Tibial nerve (tissue), 4 donors: ENCODE data around the gene NEU2. TPM values are rescaled to one million over a fixed set of nuclear protein-coding genes. Genes with fewer than 3 reads are reported as not detected.

Experiments used
- DNase-seq, 2 donors: peaks; one replicate each; pipeline ENCODE4 v3.0.0-alpha.2; 2019; ENCODE audit warnings: low spot score in 2 of 2
- H3K27ac ChIP-seq, 4 donors: fragments of 200-600 bp; sonication (generic) in 3 of 4; one replicate each; pipeline ENCODE4 v1.5.1; 2017 to 2019; ENCODE audit warnings: mild to moderate bottlenecking in 1 of 4
- H3K27me3 ChIP-seq, 2 donors: fragments of 200-600 bp; sonication (generic) in 1 of 2; one replicate each; pipeline versions ENCODE4 v1.5.1 to v1.6.0; 2017 to 2019
- H3K36me3 ChIP-seq, 3 donors: fragments of 200-600 bp; sonication (generic); one replicate each; pipeline ENCODE4 v1.5.1; 2018 to 2019
- H3K4me1 ChIP-seq, 4 donors: fragments of 200-600 bp; sonication (generic) in 3 of 4; one replicate each; pipeline ENCODE4 v1.5.1; 2017 to 2019
- H3K4me3 ChIP-seq, 4 donors: fragments of 200-600 bp; sonication (generic) in 3 of 4; one replicate each; pipeline ENCODE4 v1.5.1; 2017 to 2019; ENCODE audit warnings: mild to moderate bottlenecking in 1 of 4, moderate library complexity in 1 of 4
- H3K9me3 ChIP-seq, 4 donors: fragments of 200-600 bp; sonication (generic) in 3 of 4; one replicate each; pipeline ENCODE4 v1.5.1; 2017 to 2019
- CTCF ChIP-seq, 5 experiments: fragments of 200-600 bp in 3 of 5; fragments of 450-650 bp in 2 of 5; sonication (generic) in 3 of 5; IDR thresholded peaks; one replicate each; pipeline ENCODE4 v1.5.1; 2016 to 2019; ENCODE audit warnings: antibody characterized with exemption in 5 of 5, mild to moderate bottlenecking in 3 of 5, moderate library complexity in 2 of 5
- EP300 ChIP-seq, 2 donors: sonication (generic); formaldehyde crosslinking; IDR thresholded peaks; one replicate each; pipeline ENCODE4 v1.6.1; 2017; ENCODE audit warnings: antibody characterized with exemption in 2 of 2, mild to moderate bottlenecking in 1 of 2
- POLR2A ChIP-seq, 2 donors: fragments of 450-650 bp; IDR thresholded peaks; one replicate each; pipeline ENCODE4 v1.6.1; 2017; ENCODE audit warnings: antibody characterized with exemption in 2 of 2, mild to moderate bottlenecking in 2 of 2, moderate library complexity in 2 of 2
- WGBS, 2 donors: methylation state at CpG; one replicate each; pipeline ENCODE4 v1.1.5; 2018; 5-methylcytosine and 5-hydroxymethylcytosine counted together
- total RNA-seq, 4 donors: library from RNA; depleted of rRNA; stranded (reverse); fragments of >200 nt; gene quantifications; one replicate each; pipeline ENCODE4 v1.1.0, GENCODE V29; 2016

Gene NEU2
- total RNA-seq, 4 donors from 2014 or later, result not detected

DNA sequence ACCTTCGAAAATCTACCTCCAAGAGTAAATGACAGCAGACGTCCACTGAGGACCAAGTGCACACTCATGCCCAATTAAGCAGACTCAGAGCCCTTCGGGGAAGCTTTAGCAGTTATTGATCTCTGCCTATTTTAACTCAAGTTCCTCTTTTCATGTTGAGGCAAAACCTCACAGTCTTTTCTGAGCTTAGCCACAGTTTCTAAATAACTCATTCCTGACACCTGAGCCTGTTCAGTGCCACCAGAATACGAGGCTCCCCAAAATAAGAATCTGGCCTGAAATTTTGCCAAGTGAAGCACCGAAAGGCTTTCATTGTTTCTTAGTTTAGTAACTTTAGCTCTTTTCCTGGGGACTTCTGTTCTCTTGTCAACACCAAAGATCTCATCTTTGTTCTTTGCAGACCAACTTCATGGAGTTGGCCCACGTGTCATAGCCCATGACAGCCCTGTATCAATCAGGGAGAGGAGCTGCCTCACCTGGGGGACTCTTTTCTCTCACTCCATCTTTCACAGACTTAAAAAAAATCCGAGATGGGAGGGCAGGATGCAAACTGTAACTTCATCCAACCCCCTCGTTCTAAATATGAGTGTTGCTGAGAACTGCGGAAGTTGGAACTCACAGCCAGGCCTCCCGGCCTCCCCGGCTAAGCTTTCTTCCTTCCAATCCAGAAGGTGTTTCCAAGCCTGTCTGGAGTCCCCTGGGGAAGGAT, 49.9 kb downstream of the NEU2 start:
- Histone ChIP-seq H3K9me3 (no peaks in the 10 kb centered on the region), H3K36me3 (no peaks in the 10 kb centered on the region), H3K4me1 (peaks cover 0 to 58% (median 18%) of the 10 kb centered on the region in 4 donors), H3K27ac (peak overlapping the region in 3 of 4 donors; percentile 65 to 81 (median 73)), H3K4me3 (no peak overlapping the region), H3K27me3 (no peaks in the 10 kb centered on the region)
- no peak for DNase-seq
- 67 to 82% methylated on average over 10 to 11 of the region's 11 CpGs for WGBS, 2 donors
- TF ChIP-seq CTCF (IDR thresholded peaks at IDR 0.05) (no peak), POLR2A (IDR thresholded peaks at IDR 0.05) (no peak), EP300 (IDR thresholded peaks at IDR 0.05) (no peak)

GRCh38 chr2:233082931-233083755, 50.7 kb downstream of the NEU2 start:
- H3K4me3 ChIP-seq, result no peak overlapping the region
- TF ChIP-seq CTCF (IDR thresholded peaks at IDR 0.05) (no peak), POLR2A (IDR thresholded peaks at IDR 0.05) (no peak)
- no peaks in the 10 kb centered on the region for H3K27me3 ChIP-seq
- peaks cover 0 to 58% (median 19%) of the 10 kb centered on the region in 4 donors for H3K4me1 ChIP-seq
- DNase-seq, result no peak
- 68 to 69% methylated on average over 7 to 9 of the region's 9 CpGs for WGBS, 2 donors
- no peaks in the 10 kb centered on the region for H3K36me3 ChIP-seq
- H3K27ac ChIP-seq, result peak overlapping the region; percentile 2 to 81 (median 69)
- no peaks in the 10 kb centered on the region for H3K9me3 ChIP-seq

DNA sequence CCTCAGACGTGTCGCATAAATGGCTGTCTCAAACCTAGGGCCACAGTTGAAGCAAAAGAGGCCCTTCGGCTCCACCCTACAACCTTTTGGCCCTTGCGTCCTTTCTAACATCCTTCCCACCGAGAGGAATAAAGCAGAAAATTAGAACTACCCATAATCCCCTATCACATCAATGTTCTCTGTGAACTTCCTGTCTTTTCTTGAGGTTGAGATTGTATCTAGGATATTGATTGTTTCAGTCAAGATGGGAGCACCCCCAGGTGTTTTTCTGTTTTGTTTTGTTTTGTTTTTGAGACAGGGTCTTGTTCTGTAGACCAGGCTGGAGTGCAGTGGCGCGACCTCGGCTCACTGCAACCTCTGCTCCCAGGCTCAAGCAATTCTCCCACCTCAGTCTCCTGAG, 51.3 kb downstream of the NEU2 start:
- TF ChIP-seq POLR2A (IDR thresholded peaks at IDR 0.05), result no peak
- no peak for TF ChIP-seq CTCF (IDR thresholded peaks at IDR 0.05)
- TF ChIP-seq EP300 (IDR thresholded peaks at IDR 0.05), result no peak
- Histone ChIP-seq H3K27me3 (no peaks in the 10 kb centered on the region), H3K36me3 (no peaks in the 10 kb centered on the region), H3K27ac (peak overlapping the region; percentile 2 to 81 (median 69)), H3K4me3 (no peak overlapping the region), H3K4me1 (peaks cover 0 to 58% (median 19%) of the 10 kb centered on the region in 4 donors), H3K9me3 (no peaks in the 10 kb centered on the region)
- DNase-seq, result no peak
- 79 to 82% methylated on average over 8 of the region's 8 CpGs for WGBS, 2 donors

GRCh38 chr2:233084488-233084887, 52.0 kb downstream of the NEU2 start:
- no peaks in the 10 kb centered on the region for H3K36me3 ChIP-seq
- H3K9me3 ChIP-seq, result no peaks in the 10 kb centered on the region
- 62 to 66% methylated on average over 13 of the region's 13 CpGs for WGBS, 2 donors
- H3K4me3 ChIP-seq, result no peak overlapping the region
- H3K27me3 ChIP-seq, result no peaks in the 10 kb centered on the region
- H3K27ac ChIP-seq, result peak overlapping the region in 3 of 4 donors; percentile 60 to 81 (median 73)
- TF ChIP-seq EP300 (IDR thresholded peaks at IDR 0.05) (peak in 1 of 2 donors; percentile 86), POLR2A (IDR thresholded peaks at IDR 0.05) (peak in 1 of 2 donors; percentile 13), CTCF (IDR thresholded peaks at IDR 0.05) (no peak)
- DNase-seq, result peak in 1 of 2 donors; percentile 61
- peaks cover 0 to 52% (median 19%) of the 10 kb centered on the region in 4 donors for H3K4me1 ChIP-seq

Other genes with a start within 250 kb of the NEU2 start
- gene SNORC, start 162.4 kb upstream of the NEU2 start, total RNA-seq, result 10 to 100 TPM in 3 of 4 donors, 1 to 10 TPM in 1; 6.9 to 24.0 (median 10.7) TPM
- 10 to 100 TPM; 12.9 to 47.6 (median 22.7) TPM for gene NGEF, start 19.4 kb upstream of the NEU2 start, total RNA-seq
- gene INPP5D, start 27.7 kb downstream of the NEU2 start, total RNA-seq, result 10 to 100 TPM; 22.8 to 55.3 (median 42.1) TPM
- gene ATG16L1, start 219.0 kb downstream of the NEU2 start, total RNA-seq, result 10 to 100 TPM; 16.7 to 44.1 (median 33.6) TPM